ENCODE results near the gene CCDC71L. TPM values are rescaled to one million over a fixed set of nuclear protein-coding genes. Genes with fewer than 3 reads are reported as not detected.
"Not testable (repeated sequence)": the region's sequence is repeated elsewhere in the genome, so short reads cannot be mapped to it uniquely, and the experiment has no call there.

CCDC71L gene
- total and polyA plus RNA-seq, 2 experiments from 2014 or later = 7.2 to 23.1 TPM

DNA sequence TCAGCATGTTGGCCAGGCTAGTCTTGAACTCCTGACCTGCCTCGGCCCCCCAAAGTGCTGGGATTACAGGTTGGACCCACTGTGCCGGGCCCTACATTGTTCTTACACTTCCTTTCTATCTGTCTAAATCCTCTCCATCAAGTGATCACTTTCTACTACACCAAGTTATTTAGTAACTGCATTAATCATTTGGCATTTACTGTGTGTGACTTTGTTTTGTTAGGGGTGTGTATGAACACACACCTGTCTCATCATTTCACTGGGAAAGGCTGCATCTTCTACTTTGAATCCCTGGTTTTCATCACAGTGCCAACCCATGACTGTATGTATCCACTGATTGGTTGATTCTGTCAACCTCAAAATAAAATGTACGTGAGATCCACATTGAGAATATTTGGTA, 23.0 kb upstream of the CCDC71L start:
- DNase-seq (ENCODE audit: low read depth in 1 of 2, low spot score in 1 of 2) = no peak
- no peaks in the 10 kb centered on the region for H3K27me3 ChIP-seq
- TF ChIP-seq, protein P1, sequence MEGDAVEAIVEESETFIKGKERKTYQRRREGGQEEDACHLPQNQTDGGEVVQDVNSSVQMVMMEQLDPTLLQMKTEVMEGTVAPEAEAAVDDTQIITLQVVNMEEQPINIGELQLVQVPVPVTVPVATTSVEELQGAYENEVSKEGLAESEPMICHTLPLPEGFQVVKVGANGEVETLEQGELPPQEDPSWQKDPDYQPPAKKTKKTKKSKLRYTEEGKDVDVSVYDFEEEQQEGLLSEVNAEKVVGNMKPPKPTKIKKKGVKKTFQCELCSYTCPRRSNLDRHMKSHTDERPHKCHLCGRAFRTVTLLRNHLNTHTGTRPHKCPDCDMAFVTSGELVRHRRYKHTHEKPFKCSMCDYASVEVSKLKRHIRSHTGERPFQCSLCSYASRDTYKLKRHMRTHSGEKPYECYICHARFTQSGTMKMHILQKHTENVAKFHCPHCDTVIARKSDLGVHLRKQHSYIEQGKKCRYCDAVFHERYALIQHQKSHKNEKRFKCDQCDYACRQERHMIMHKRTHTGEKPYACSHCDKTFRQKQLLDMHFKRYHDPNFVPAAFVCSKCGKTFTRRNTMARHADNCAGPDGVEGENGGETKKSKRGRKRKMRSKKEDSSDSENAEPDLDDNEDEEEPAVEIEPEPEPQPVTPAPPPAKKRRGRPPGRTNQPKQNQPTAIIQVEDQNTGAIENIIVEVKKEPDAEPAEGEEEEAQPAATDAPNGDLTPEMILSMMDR (IDR thresholded peaks at IDR 0.05; ENCODE audit: low read depth, low read length) = no peak
- H3K4me1 ChIP-seq (ENCODE audit: low read depth) = peaks cover 11% of the 10 kb centered on the region
- no peaks in the 10 kb centered on the region for H3K36me3 ChIP-seq
- no peak overlapping the region for H3K27ac ChIP-seq
- no peak overlapping the region for H3K4me3 ChIP-seq
- no peaks in the 10 kb centered on the region for H3K9me3 ChIP-seq (ENCODE audit: low read depth)

DNA sequence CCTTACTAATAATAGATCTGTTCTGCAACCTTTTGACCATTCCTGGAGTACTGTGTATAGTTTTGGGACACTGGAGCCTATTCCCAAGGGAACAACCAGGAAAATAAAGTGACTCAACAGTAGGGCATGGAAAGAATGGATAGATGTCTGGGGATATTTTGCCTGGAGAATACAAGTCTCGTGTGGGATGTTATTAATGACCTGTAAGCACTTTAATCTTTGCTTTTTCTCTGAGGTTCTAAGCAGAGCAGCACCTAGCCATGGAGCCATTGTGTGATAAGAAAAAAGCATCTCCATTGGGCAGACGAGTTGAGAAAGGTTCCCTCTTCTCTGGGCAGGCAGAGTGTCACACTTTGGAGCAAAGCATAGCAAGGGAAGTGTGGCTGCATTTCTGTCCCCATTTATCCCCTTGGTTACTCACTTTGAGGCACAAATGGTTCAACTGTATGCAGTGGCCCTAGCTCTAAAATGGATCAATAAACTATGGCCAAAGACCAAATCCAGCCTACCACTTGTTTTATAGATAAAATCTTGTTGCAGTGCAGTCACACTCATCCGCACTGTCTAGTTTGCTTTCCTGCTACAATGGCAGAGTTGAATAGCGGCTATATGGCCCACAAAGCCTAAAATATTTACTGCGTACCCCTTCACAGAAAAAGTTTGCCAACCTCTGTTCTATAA, 21.0 kb upstream of the CCDC71L start:
- no peaks in the 10 kb centered on the region for H3K27me3 ChIP-seq
- DNase-seq (ENCODE audit: low read depth in 1 of 2, low spot score in 1 of 2) = peak in 1 of 2 donors; percentile 56
- no peak overlapping the region for H3K4me3 ChIP-seq
- H3K9me3 ChIP-seq (ENCODE audit: low read depth) = no peaks in the 10 kb centered on the region
- H3K36me3 ChIP-seq = no peaks in the 10 kb centered on the region
- TF ChIP-seq, protein P1 (IDR thresholded peaks at IDR 0.05; ENCODE audit: low read depth, low read length) = no peak
- no peak overlapping the region for H3K27ac ChIP-seq
- H3K4me1 ChIP-seq (ENCODE audit: low read depth) = peaks cover 11% of the 10 kb centered on the region

DNA sequence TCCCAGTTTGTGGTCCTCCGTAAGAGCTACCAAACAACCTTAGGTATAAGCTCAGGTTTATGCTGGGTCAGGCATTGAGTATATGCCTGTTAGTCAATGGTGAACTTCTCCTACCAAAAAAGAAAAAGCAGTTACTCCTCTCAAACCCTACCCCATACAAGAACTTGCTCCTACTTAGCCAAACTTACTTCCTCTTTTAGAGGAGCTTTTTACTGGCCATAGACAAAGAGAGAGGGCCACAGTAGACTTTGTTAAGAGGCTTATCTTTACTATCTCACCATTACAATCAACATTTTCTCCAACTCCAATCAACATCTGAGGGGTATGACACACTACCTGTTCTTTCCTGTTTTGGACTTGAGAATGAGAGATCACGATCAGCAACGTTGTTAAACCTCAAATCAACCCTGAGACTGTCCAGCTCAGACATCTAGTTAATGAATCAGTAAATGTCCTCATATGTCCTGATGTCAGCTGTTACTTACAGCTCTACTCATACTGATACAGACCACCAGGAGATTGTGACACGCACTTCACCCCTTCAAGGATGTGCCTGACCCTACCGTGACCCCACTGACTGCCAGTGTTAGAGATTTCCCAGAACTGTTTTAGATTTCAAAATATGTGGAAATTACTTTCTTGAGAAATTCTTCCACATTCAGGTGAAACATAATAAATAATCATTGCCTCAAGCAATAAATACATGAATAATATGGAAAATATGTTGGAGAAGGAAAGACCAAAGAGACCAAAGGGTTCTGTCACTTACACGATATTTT, 18.4 kb upstream of the CCDC71L start:
- TF ChIP-seq, protein P1 (IDR thresholded peaks at IDR 0.05; ENCODE audit: low read depth, low read length) = no peak
- H3K27ac ChIP-seq = no peak overlapping the region
- no peak overlapping the region for H3K4me3 ChIP-seq
- H3K36me3 ChIP-seq = no peaks in the 10 kb centered on the region
- peaks cover 11% of the 10 kb centered on the region for H3K4me1 ChIP-seq (ENCODE audit: low read depth)
- no peaks in the 10 kb centered on the region for H3K27me3 ChIP-seq
- peak; percentile 13 to 81 for DNase-seq (ENCODE audit: low read depth in 1 of 2, low spot score in 1 of 2)
- no peaks in the 10 kb centered on the region for H3K9me3 ChIP-seq (ENCODE audit: low read depth)

DNA sequence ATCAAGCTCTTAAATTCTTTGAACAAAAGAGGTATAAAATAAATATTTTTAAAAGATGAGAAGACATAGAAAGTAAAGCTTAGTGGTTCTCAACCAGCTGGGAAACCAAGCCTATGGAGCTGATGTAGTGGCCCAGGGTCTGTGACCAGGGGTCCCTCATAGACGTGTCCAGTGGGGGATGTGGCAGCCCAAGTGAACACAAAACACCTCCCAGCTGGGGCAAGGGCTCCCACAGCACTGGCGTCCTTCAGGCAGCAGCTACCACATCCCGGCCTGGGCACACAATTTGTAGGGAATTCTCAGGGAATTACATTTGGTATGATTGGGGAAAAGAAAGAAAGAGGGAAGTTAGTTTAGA, 17.8 kb upstream of the CCDC71L start:
- Histone ChIP-seq H3K9me3 (ENCODE audit: low read depth) (no peaks in the 10 kb centered on the region), H3K36me3 (no peaks in the 10 kb centered on the region), H3K27me3 (no peaks in the 10 kb centered on the region), H3K4me3 (no peak overlapping the region), H3K4me1 (ENCODE audit: low read depth) (peaks cover 11% of the 10 kb centered on the region), H3K27ac (no peak overlapping the region)
- DNase-seq (ENCODE audit: low read depth in 1 of 2, low spot score in 1 of 2) = no peak
- TF ChIP-seq, protein P1 (IDR thresholded peaks at IDR 0.05; ENCODE audit: low read depth, low read length) = no peak

DNA sequence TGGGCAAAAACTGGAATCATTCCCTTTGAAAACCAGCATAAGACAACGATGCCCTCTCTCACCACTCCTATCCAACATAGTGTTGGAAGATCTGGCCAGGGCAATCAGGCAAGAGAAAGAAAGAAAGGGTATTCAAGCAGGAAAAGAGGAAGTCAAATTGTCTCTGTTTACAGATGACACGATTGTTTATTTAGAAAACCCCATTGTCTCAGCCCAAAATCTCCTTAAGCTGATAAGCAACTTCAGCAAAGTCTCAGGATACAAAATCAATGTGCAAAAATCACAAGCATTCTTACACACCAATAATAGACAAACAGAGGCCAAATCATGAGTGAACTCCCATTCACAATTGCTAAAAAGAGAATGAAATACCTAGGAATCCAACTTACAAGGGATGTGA, 15.5 kb upstream of the CCDC71L start:
- H3K9me3 ChIP-seq (ENCODE audit: low read depth); H3K4me1 ChIP-seq (ENCODE audit: low read depth); H3K36me3 ChIP-seq; H3K27me3 ChIP-seq; H3K4me3 ChIP-seq; DNase-seq (ENCODE audit: low read depth in 1 of 2, low spot score in 1 of 2); H3K27ac ChIP-seq: not testable (repeated sequence)

DNA sequence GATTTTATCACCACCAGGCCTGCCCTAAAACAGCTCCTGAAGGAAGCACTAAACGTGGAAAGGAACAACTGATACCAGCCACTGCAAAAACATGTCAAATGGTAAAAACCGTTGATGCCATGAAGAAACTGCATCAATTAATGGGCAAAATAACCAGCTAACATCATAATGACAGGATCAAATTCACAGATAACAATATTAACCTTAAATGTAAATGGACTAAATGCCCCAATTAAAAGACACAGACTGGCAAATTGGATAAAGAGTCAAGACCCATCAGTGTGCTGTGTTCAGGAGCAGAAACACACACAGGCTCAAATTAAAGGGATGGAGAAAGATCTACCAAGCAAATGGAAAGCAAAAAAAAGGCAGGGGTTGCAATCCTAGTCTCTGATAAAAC, 12.7 kb upstream of the CCDC71L start:
- not testable (repeated sequence) for H3K4me3 ChIP-seq; H3K9me3 ChIP-seq (ENCODE audit: low read depth); DNase-seq (ENCODE audit: low read depth in 1 of 2, low spot score in 1 of 2); H3K36me3 ChIP-seq; H3K4me1 ChIP-seq (ENCODE audit: low read depth); H3K27me3 ChIP-seq; H3K27ac ChIP-seq

DNA sequence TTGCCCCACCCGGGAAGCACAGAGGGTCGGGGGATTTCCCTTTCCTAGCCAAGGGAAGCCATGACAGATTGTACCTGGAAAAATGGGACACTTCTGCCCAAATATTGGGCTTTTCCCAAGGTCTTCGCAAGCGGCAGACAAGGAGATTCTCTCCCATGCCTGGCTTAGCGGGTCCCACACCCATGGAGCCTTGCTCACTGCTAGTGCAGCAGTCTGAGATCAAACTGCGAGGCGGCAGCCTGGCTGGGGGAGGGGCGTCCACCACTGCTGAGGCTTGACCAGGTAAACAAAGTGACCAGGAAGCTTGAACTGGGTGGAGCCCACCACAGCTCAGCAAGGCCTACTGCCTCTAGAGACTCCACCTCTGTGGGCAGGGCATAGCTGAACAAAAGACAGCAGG, 11.0 kb upstream of the CCDC71L start:
- not testable (repeated sequence) for H3K27me3 ChIP-seq; H3K36me3 ChIP-seq; H3K4me3 ChIP-seq; H3K27ac ChIP-seq; H3K9me3 ChIP-seq (ENCODE audit: low read depth); H3K4me1 ChIP-seq (ENCODE audit: low read depth); DNase-seq (ENCODE audit: low read depth in 1 of 2, low spot score in 1 of 2)
